GM19324 (cell line): Measurements from ENCODE around the gene VWA2.
A peak's percentile ranks its signal among the peaks of the same experiment; 100 is the strongest.

ENCODE experiments used
- ATAC-seq: cut with Tn5 transposase; IDR thresholded peaks from one replicate; pipeline ENCODE4 v1.9.1; 2021; ENCODE audit warnings: mild to moderate bottlenecking, moderate library complexity; ENCODE audit not compliant: unreplicated experiment, low FRiP score

The VWA2 gene

GRCh38 chr10:114291516-114291915 lies 52.5 kb downstream of the VWA2 start:
- no peak for ATAC-seq

GRCh38 chr10:114293075-114293474 lies 54.0 kb downstream of the VWA2 start:
- no peak for ATAC-seq

GRCh38 chr10:114294549-114294948 lies 55.5 kb downstream of the VWA2 start:
- no peak for ATAC-seq

- ATAC-seq, result no peak
These were observed 56.3 kb downstream of the VWA2 start for GRCh38 chr10:114295393-114295792.

- ATAC-seq, result no peak
These were observed 58.2 kb downstream of the VWA2 start for GRCh38 chr10:114297136-114297705.

- ATAC-seq, result no peak
These were observed 61.1 kb downstream of the VWA2 start for GRCh38 chr10:114300036-114300645.

- ATAC-seq, result no peak
These were observed 62.1 kb downstream of the VWA2 start for GRCh38 chr10:114301177-114301576.

GRCh38 chr10:114301951-114302710 lies 63.1 kb downstream of the VWA2 start:
- ATAC-seq, result no peak

GRCh38 chr10:114303556-114303955 lies 64.5 kb downstream of the VWA2 start:
- peak; percentile 12 for ATAC-seq

- peak; percentile 63 for ATAC-seq
These were observed 65.0 kb downstream of the VWA2 start for GRCh38 chr10:114304017-114304570.

- ATAC-seq, result no peak
These were observed 65.7 kb downstream of the VWA2 start for GRCh38 chr10:114304571-114305421.

GRCh38 chr10:114305521-114305925 lies 66.5 kb downstream of the VWA2 start:
- no peak for ATAC-seq

GRCh38 chr10:114306116-114306973 lies 67.3 kb downstream of the VWA2 start:
- ATAC-seq, result no peak

GRCh38 chr10:114307731-114308130 lies 68.7 kb downstream of the VWA2 start:
- no peak for ATAC-seq

- no peak for ATAC-seq
These were observed 69.7 kb downstream of the VWA2 start for GRCh38 chr10:114308531-114309363.

- no peak for ATAC-seq
These were observed 70.3 kb downstream of the VWA2 start for GRCh38 chr10:114309364-114309651.

- ATAC-seq, result no peak
These were observed 71.3 kb downstream of the VWA2 start for GRCh38 chr10:114310346-114310745.

- ATAC-seq, result no peak
These were observed 72.0 kb downstream of the VWA2 start for GRCh38 chr10:114311023-114311422.
